ENCODE data around the gene CROCC2.

Gene CROCC2

DNA sequence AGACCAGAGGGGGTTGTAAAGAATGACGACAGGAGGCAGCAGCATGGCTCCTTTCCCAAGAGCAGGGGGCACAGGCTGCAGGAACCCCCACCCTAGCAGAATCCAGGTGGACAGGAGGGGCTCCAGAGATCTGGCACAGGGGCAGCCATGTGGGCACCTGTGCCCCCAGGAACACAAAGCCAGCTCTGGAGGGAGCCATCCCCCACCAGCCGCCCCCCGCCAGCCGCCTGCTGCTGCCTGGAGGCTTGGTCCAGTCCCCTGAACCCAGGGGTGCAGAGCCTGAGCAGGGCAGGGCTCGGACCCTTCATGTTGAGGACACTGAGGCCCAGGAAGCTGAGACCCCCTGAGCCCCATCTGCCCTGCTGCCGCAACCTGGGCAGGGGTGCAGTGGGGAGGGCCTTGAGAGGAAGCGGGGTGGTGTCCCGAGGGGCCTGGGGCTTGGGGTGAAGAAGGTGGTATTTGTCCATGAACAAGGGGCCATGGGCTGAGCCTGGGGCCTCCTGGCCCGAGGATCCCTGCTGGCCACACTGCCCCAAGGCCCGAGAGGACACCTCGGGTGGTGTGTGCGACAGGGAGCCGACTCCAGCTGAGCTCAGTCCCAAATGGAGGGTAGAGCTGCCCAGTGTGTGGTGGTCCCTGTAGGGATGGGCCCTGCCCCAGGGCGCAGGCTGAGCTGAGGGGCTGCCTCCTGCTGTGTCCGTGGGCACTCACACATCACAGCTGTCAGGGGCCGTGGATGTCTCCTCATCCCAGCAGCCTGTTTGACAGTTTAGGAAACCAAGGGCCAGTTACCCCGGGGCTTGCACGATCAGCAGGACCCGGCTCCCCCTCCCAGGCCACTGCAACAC, 52.5 kb downstream of the CROCC2 start:
- no peaks in the 10 kb centered on the region for H3K36me3 ChIP-seq (ENCODE audit: control insufficient read depth in 4 of 4, insufficient read depth in 4 of 4, low read length in 3 of 4)
- 96% methylated on average over 13 of the region's 19 CpGs for WGBS (ENCODE audit: insufficient coverage)
- peaks cover 0 to 15% (median 6%) of the 10 kb centered on the region in 4 experiments for H3K4me1 ChIP-seq (ENCODE audit: control extremely low read depth in 1 of 4, control insufficient read depth in 4 of 4, insufficient read depth in 4 of 4, low read length in 3 of 4)
- ChIA-PET POLR2A (no interaction called here), CTCF (interaction anchor here (1.2 to 1.5 kb wide), 2 partner anchors 23 to 25 kb away, joined by 3 read pairs; no protein-coding TSS in a partner anchor)
- peaks cover 0 to 3% (median 0%) of the 10 kb centered on the region in 5 experiments for H3K27me3 ChIP-seq (replicated peaks in 2 of 5; ENCODE audit: control insufficient read depth in 4 of 5, insufficient read depth in 5 of 5, low read length in 4 of 5)
- no peaks in the 10 kb centered on the region for H3K9me3 ChIP-seq (ENCODE audit: control extremely low read depth in 1 of 5, control insufficient read depth in 4 of 5, insufficient read depth in 2 of 5, low read depth in 1 of 5, low read length in 4 of 5)
- H3K4me3 ChIP-seq (ENCODE audit: control insufficient read depth in 1 of 7, extremely low read depth in 1 of 7, insufficient read depth in 4 of 7, low read depth in 2 of 7, low read length in 6 of 7), result no peak overlapping the region
- H3K27ac ChIP-seq (ENCODE audit: insufficient read depth in 1 of 2, low read depth in 1 of 2, low read length in 2 of 2, poor library complexity in 1 of 2, severe bottlenecking in 2 of 2), result no peak overlapping the region
- no peak for DNase-seq

DNA sequence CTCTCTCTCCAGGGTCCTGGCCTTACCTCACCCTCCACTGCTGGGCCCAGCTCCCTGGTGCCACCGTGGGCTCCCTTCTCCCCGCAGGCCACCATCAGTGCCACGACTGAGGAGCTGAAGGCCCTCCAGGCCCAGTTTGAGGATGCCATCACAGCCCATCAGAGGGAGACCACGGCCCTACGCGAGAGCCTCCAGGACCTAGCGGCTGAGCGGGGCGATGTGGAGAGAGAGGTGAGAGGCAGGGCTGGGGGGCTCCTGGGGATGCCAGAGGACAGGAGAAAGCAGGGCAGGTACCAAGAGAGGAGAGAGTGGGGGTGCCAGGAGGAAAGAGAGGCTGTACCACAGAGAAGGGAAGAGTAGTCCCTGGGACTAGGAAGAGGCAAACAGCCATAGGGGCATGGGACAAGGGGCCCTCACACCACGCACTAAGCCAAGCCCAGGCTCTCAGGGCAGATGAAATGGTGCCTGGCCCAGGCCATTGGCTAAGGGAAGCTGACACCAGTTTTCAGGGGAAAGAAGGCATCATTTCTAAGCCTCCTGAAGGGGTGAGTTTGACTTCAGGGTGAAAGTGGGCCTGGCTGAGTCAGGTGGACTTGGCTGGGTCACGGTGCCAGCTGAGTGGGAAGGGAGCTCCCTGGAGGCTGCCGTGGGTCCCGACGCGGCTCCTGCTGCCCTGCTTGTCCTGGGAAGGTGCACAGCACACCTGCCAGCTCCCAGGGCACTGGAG, 53.2 kb downstream of the CROCC2 start:
- no peak overlapping the region for H3K27ac ChIP-seq (ENCODE audit: insufficient read depth in 1 of 2, low read depth in 1 of 2, low read length in 2 of 2, poor library complexity in 1 of 2, severe bottlenecking in 2 of 2)
- CTCF ChIA-PET, result interaction anchor here (1.5 kb wide), 1 partner anchor 22 kb away, joined by 3 read pairs; no protein-coding TSS in a partner anchor
- peaks cover 0 to 3% (median 0%) of the 10 kb centered on the region in 5 experiments for H3K27me3 ChIP-seq (replicated peaks in 2 of 5; ENCODE audit: control insufficient read depth in 4 of 5, insufficient read depth in 5 of 5, low read length in 4 of 5)
- 97% methylated on average over 14 of the region's 15 CpGs for whole genome bisulfite sequencing (ENCODE audit: insufficient coverage)
- no peak for DNase-seq
- peaks cover 0 to 16% (median 6%) of the 10 kb centered on the region in 4 experiments for H3K4me1 ChIP-seq (ENCODE audit: control extremely low read depth in 1 of 4, control insufficient read depth in 4 of 4, insufficient read depth in 4 of 4, low read length in 3 of 4)
- no peaks in the 10 kb centered on the region for H3K9me3 ChIP-seq (ENCODE audit: control extremely low read depth in 1 of 5, control insufficient read depth in 4 of 5, insufficient read depth in 2 of 5, low read depth in 1 of 5, low read length in 4 of 5)
- no peak overlapping the region for H3K4me3 ChIP-seq (ENCODE audit: control insufficient read depth in 1 of 7, extremely low read depth in 1 of 7, insufficient read depth in 4 of 7, low read depth in 2 of 7, low read length in 6 of 7)
- no peaks in the 10 kb centered on the region for H3K36me3 ChIP-seq (ENCODE audit: control insufficient read depth in 4 of 4, insufficient read depth in 4 of 4, low read length in 3 of 4)
- POLR2A ChIA-PET, result no interaction called here

DNA sequence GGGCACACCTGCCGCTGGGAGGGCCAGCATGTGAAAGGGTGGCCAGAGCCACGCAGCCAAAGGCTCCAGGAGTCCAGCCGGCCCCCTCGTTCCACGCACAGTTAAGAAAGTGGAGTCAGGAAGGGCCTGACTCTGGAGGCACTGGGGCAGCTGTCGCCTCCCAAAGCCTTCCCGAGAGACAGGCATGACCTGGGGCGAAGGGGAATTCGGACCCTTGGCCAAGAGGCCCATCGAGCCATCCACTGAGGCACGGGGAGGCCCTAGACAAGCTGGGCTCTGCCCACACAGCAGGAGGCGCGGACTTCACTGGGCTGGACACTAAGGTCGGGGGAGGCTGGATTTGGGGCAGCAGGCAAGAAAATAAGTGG, 53.8 kb downstream of the CROCC2 start:
- Histone ChIP-seq H3K27ac (ENCODE audit: insufficient read depth in 1 of 2, low read depth in 1 of 2, low read length in 2 of 2, poor library complexity in 1 of 2, severe bottlenecking in 2 of 2) (no peak overlapping the region), H3K4me3 (ENCODE audit: control insufficient read depth in 1 of 7, extremely low read depth in 1 of 7, insufficient read depth in 4 of 7, low read depth in 2 of 7, low read length in 6 of 7) (no peak overlapping the region), H3K4me1 (ENCODE audit: control extremely low read depth in 1 of 4, control insufficient read depth in 4 of 4, insufficient read depth in 4 of 4, low read length in 3 of 4) (peaks cover 0 to 21% (median 6%) of the 10 kb centered on the region in 4 experiments), H3K36me3 (ENCODE audit: control insufficient read depth in 4 of 4, insufficient read depth in 4 of 4, low read length in 3 of 4) (no peaks in the 10 kb centered on the region), H3K9me3 (ENCODE audit: control extremely low read depth in 1 of 5, control insufficient read depth in 4 of 5, insufficient read depth in 2 of 5, low read depth in 1 of 5, low read length in 4 of 5) (no peaks in the 10 kb centered on the region), H3K27me3 (replicated peaks in 2 of 5; ENCODE audit: control insufficient read depth in 4 of 5, insufficient read depth in 5 of 5, low read length in 4 of 5) (no peaks in the 10 kb centered on the region)
- WGBS (ENCODE audit: insufficient coverage), result 96% methylated on average over 11 of the region's 14 CpGs
- DNase-seq, result no peak
- ChIA-PET POLR2A (no interaction called here), CTCF (interaction anchor here (1.5 kb wide), 1 partner anchor 22 kb away, joined by 3 read pairs; no protein-coding TSS in a partner anchor)

DNA sequence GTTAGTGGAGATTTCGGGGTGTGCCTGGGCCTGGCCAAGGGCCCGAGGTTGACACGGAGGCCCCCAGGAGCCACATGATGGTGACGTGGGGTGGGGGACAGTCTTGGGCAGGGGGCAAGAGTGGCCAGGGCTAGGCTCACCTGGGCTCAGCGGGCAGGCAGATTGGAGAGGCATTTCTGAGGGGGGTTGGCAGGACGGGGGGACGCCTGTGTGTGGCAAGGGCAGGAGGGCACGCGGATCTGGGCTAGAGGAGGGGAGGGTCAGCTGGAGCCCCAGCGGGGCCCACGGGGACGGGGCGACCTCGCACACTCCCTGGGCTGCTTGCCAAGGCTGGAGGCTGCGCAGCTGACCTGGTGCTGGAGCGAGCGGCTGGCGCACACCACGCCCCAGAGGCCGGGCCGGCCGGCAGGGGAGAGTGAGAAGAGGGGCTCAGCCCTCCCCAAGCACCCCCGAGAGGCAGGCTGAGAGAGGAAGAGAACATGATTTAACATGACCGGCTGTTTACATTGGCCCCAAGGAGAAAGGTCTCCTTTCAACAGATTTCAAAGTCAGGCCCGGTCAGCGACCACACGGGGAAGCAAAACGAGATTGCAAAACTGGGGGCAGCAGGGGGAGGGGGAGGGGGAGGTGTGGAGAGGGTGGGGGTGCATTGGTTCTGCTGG, 54.3 kb downstream of the CROCC2 start:
- peaks cover 0 to 27% (median 9%) of the 10 kb centered on the region in 4 experiments for H3K4me1 ChIP-seq (ENCODE audit: control extremely low read depth in 1 of 4, control insufficient read depth in 4 of 4, insufficient read depth in 4 of 4, low read length in 3 of 4)

DNA sequence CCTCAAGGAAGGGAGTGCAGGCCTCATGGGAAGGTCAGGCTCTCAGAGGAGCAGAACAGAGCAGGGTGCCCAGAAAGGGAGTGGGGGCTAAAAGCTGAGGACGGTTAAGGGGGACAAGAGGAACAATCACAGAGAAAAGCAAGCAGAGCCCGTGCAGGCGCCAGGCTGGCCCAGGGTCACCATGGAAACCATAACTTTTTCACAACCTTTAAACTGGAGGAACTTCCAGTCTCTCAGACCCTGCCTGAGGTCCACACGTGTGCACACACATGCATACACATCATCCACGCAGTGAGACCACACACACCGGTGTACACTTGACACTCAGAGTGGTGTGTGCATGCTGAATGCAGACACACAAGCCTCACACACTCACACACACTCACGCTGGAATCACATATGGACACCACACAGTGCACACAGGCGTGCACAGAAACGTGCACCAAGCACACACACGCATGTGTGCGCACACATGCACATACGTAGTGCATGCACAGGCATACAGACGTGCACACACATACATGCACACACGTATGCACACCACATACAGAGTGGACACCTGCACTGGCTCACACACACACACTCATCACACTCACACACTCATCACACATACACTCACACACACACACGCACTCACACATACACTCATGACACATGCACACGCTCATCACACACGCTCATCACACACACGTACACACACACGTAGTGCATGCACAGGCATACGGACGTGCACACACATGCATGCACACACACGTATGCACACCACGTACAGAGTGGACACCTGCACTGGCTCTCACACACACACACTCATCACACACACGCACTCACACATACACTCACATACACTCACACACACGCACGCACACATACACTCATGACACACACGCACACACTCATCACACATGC, 55.1 kb downstream of the CROCC2 start:
- no peaks in the 10 kb centered on the region for H3K27me3 ChIP-seq (replicated peaks in 2 of 5; ENCODE audit: control insufficient read depth in 4 of 5, insufficient read depth in 5 of 5, low read length in 4 of 5)
- H3K36me3 ChIP-seq (ENCODE audit: control insufficient read depth in 4 of 4, insufficient read depth in 4 of 4, low read length in 3 of 4), result no peaks in the 10 kb centered on the region
- POLR2A ChIA-PET, result no interaction called here
- H3K4me3 ChIP-seq (ENCODE audit: control insufficient read depth in 1 of 7, extremely low read depth in 1 of 7, insufficient read depth in 4 of 7, low read depth in 2 of 7, low read length in 6 of 7), result no peak overlapping the region
- DNase-seq, result peak in 2 of 3 donors; percentile 61 to 69
- 68% methylated on average over 19 of the region's 27 CpGs for WGBS (ENCODE audit: insufficient coverage)
- CTCF ChIA-PET, result no interaction called here
- H3K4me1 ChIP-seq (ENCODE audit: control extremely low read depth in 1 of 4, control insufficient read depth in 4 of 4, insufficient read depth in 4 of 4, low read length in 3 of 4), result peaks cover 0 to 34% (median 13%) of the 10 kb centered on the region in 4 experiments
- no peak overlapping the region for H3K27ac ChIP-seq (ENCODE audit: insufficient read depth in 1 of 2, low read depth in 1 of 2, low read length in 2 of 2, poor library complexity in 1 of 2, severe bottlenecking in 2 of 2)
- H3K9me3 ChIP-seq (ENCODE audit: control extremely low read depth in 1 of 5, control insufficient read depth in 4 of 5, insufficient read depth in 2 of 5, low read depth in 1 of 5, low read length in 4 of 5), result no peaks in the 10 kb centered on the region

More for the DNA sequence above, 54.3 kb downstream of the CROCC2 start:
- CTCF ChIA-PET, result no interaction called here
- Histone ChIP-seq H3K9me3 (ENCODE audit: control extremely low read depth in 1 of 5, control insufficient read depth in 4 of 5, insufficient read depth in 2 of 5, low read depth in 1 of 5, low read length in 4 of 5) (no peaks in the 10 kb centered on the region), H3K36me3 (ENCODE audit: control insufficient read depth in 4 of 4, insufficient read depth in 4 of 4, low read length in 3 of 4) (no peaks in the 10 kb centered on the region), H3K27ac (ENCODE audit: insufficient read depth in 1 of 2, low read depth in 1 of 2, low read length in 2 of 2, poor library complexity in 1 of 2, severe bottlenecking in 2 of 2) (no peak overlapping the region), H3K4me3 (ENCODE audit: control insufficient read depth in 1 of 7, extremely low read depth in 1 of 7, insufficient read depth in 4 of 7, low read depth in 2 of 7, low read length in 6 of 7) (no peak overlapping the region), H3K27me3 (replicated peaks in 2 of 5; ENCODE audit: control insufficient read depth in 4 of 5, insufficient read depth in 5 of 5, low read length in 4 of 5) (no peaks in the 10 kb centered on the region)
- POLR2A ChIA-PET, result no interaction called here
- DNase-seq, result peak in 2 of 3 donors; percentile 22 to 25
- WGBS (ENCODE audit: insufficient coverage), result 26% methylated on average over 21 of the region's 28 CpGs

DNA sequence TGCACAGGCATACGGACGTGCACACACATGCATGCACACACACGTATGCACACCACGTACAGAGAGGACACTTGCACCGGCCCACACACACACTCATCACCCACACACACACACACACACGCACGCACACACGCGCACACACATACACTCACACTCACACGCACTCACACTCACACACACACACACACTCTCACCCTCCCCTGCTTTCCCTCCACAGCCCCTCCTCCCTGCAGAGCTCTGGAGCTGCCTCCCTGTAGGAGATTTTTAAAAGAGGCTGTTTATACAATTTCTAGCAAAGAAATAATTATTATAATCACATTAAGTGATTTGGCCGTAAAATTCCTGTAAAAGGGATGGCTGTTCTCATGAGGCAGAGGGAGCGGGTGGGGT, 55.8 kb downstream of the CROCC2 start:
- WGBS (ENCODE audit: insufficient coverage), result 85% methylated on average over 4 of the region's 12 CpGs
- peaks cover 0 to 35% (median 13%) of the 10 kb centered on the region in 4 experiments for H3K4me1 ChIP-seq (ENCODE audit: control extremely low read depth in 1 of 4, control insufficient read depth in 4 of 4, insufficient read depth in 4 of 4, low read length in 3 of 4)
- POLR2A ChIA-PET, result no interaction called here

More for the DNA sequence above, 55.8 kb downstream of the CROCC2 start:
- Histone ChIP-seq H3K36me3 (ENCODE audit: control insufficient read depth in 4 of 4, insufficient read depth in 4 of 4, low read length in 3 of 4) (no peaks in the 10 kb centered on the region), H3K9me3 (ENCODE audit: control extremely low read depth in 1 of 5, control insufficient read depth in 4 of 5, insufficient read depth in 2 of 5, low read depth in 1 of 5, low read length in 4 of 5) (no peaks in the 10 kb centered on the region), H3K27me3 (replicated peaks in 2 of 5; ENCODE audit: control insufficient read depth in 4 of 5, insufficient read depth in 5 of 5, low read length in 4 of 5) (no peaks in the 10 kb centered on the region), H3K27ac (ENCODE audit: insufficient read depth in 1 of 2, low read depth in 1 of 2, low read length in 2 of 2, poor library complexity in 1 of 2, severe bottlenecking in 2 of 2) (no peak overlapping the region), H3K4me3 (ENCODE audit: control insufficient read depth in 1 of 7, extremely low read depth in 1 of 7, insufficient read depth in 4 of 7, low read depth in 2 of 7, low read length in 6 of 7) (no peak overlapping the region)
- CTCF ChIA-PET, result no interaction called here
- DNase-seq, result no peak
